GM12892 (cell line): ENCODE data around the gene FAIM2.

Source experiments
- POLR2A ChIP-seq: IDR thresholded peaks from 2 replicates; pipeline ENCODE4 v1.6.1; 2011; ENCODE audit warnings: low read depth, low read length, control low read depth
- POLR2AphosphoS5 ChIP-seq: IDR thresholded peaks from 2 replicates; pipeline ENCODE4 v1.6.1; 2011; ENCODE audit warnings: low read depth, low read length, control low read depth
- TAF1 ChIP-seq: IDR thresholded peaks from 2 replicates; pipeline ENCODE4 v1.6.1; 2011; ENCODE audit warnings: low read depth, mild to moderate bottlenecking, control low read depth, low read length, borderline replicate concordance

DNA sequence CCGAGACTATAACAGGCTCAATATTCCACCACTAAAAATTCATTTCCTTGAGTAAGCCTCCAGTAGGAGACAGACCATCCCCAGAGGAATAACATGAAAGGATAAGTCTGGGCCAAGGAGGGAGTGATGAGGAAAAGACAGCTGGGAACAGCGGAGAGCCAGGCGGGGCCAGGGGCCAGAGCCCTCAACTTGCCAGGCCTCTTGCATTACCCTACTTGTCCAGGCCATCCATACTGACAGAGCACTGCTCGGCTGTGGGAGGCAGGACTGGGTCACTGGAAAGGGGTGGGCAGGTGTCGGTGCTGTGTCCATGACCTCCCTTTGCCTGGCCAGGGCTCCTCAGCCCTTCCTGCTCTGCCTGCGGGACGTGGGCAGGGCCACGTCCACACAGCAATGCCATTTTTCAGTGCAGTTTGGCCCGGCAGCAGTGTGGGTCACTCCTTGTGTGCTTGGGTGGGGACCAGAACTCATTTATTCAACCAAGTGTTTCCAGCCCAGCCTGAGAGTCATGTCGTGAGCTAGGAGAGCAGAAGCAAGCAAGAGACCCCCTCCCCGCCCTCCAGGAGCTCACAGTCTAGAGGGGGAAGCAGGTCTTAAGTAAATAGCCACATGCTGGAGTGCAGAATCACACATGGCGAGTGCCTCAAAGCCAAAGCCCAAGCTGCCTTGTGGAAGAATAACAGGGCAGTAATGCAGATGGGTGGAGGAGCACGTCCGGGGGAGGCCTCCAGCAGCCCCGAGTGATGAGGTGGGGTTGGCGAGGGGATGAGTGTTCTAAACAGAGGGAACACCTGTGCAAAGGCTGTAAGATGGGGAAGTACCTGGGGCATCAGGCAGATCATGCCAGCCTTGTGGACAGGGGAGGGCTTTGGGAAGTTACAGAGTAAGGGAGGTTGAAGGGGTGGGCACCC is 8.9 kb upstream of the FAIM2 start:
- no peak for TF ChIP-seq POLR2A
- TF ChIP-seq TAF1, result no peak
- no peak for TF ChIP-seq POLR2AphosphoS5
